K562 (cell line): ENCODE measurements around the gene USP37. TPM values are rescaled to one million over a fixed set of nuclear protein-coding genes. Genes with fewer than 3 reads are reported as not detected.

Experiments used
- ARNT ChIP-seq, 2 experiments: fragments of 450-650 bp; IDR thresholded peaks; 2 replicates each; pipeline ENCODE4 v1.6.1; 2016; ENCODE audit warnings: mild to moderate bottlenecking in 1 of 2
- ATF7 ChIP-seq: fragments of 450-650 bp; IDR thresholded peaks from 2 replicates; pipeline ENCODE4 v1.7.1; 2014; ENCODE audit warnings: mild to moderate bottlenecking, moderate library complexity
- E2F6 ChIP-seq, 2 experiments: IDR thresholded peaks; 2 replicates each; pipeline ENCODE4 v1.6.1; 2011; ENCODE audit warnings: borderline replicate concordance in 1 of 2, control low read depth in 1 of 2, low read depth in 1 of 2, low read length in 1 of 2, mild to moderate bottlenecking in 1 of 2, mixed read lengths in 1 of 2, moderate library complexity in 1 of 2; ENCODE audit not compliant: insufficient read depth in 1 of 2, insufficient read length in 1 of 2, poor library complexity in 1 of 2, severe bottlenecking in 1 of 2; ENCODE audit errors: extremely low read depth in 1 of 2
- EP400 ChIP-seq: fragments of 450-650 bp; IDR thresholded peaks from 2 replicates; pipeline ENCODE4 v1.6.1; 2017; ENCODE audit warnings: antibody characterized with exemption, mild to moderate bottlenecking, moderate library complexity
- MCM7 ChIP-seq, 2 experiments: fragments of 450-650 bp; IDR thresholded peaks; 2 replicates each; pipeline ENCODE4 v1.6.1; 2016 to 2018
- MEIS2 ChIP-seq: fragments of 450-650 bp; IDR thresholded peaks from 2 replicates; pipeline ENCODE4 v1.6.1; 2014; ENCODE audit warnings: mild to moderate bottlenecking; ENCODE audit not compliant: partially characterized antibody
- PHTF2 ChIP-seq: fragments of 250-450 bp; sonication (Bioruptor Pico); IDR thresholded peaks from 2 replicates; pipeline ENCODE4 v1.5.0; 2021; ENCODE audit warnings: mild to moderate bottlenecking
- POLR2B ChIP-seq: fragments of 450-650 bp; IDR thresholded peaks from 2 replicates; pipeline ENCODE4 v1.6.1; 2018; ENCODE audit warnings: low read depth; ENCODE audit not compliant: partially characterized antibody
- TAF1 ChIP-seq: IDR thresholded peaks from 2 replicates; pipeline ENCODE4 v1.6.1; 2011; ENCODE audit warnings: mild to moderate bottlenecking, low read length, moderate library complexity; ENCODE audit not compliant: insufficient read depth, control insufficient read depth, severe bottlenecking; ENCODE audit errors: extremely low read depth
- ZBTB43 ChIP-seq: sonication (generic); formaldehyde crosslinking; IDR thresholded peaks from 2 replicates; pipeline ENCODE4 v1.8.0; 2023; ENCODE audit warnings: mild to moderate bottlenecking, missing genetic modification reagents
- ZNF134 ChIP-seq: fragments of 250-450 bp; sonication (Bioruptor Pico); conservative IDR thresholded peaks from 2 replicates; pipeline ENCODE4 v1.4.0; 2020
- ZNF316 ChIP-seq: fragments of 450-650 bp; IDR thresholded peaks from 2 replicates; pipeline ENCODE4 v1.6.1; 2016
- ZNF395 ChIP-seq: fragments of 200-800 bp; sonication (Bioruptor generic); IDR thresholded peaks from 2 replicates; pipeline ENCODE4 v1.6.1; 2017; ENCODE audit warnings: missing genetic modification characterization, missing compliant biosample characterization
- ZNF785 ChIP-seq: fragments of 250-450 bp; sonication (Bioruptor Pico); IDR thresholded peaks from 2 replicates; pipeline ENCODE4 v1.4.0; 2020; ENCODE audit warnings: mild to moderate bottlenecking
- polyA plus RNA-seq, 8 experiments: library from polyadenylated mRNA; depleted of rRNA in 4 of 8; stranded (reverse) in 5 of 8; unstranded in 3 of 8; fragments of >200 nt; fragmentation: Nextera tagmentation in 2 of 8; fragmentation: Illumina TruSeq in 1 of 8; extraction: Ambion mirVana in 2 of 8; extraction: Trizol in 1 of 8; gene quantifications; 2 replicates each; pipeline versions ENCODE4 v1.2.1 to v1.2.3, GENCODE V29; 2011 to 2014; ENCODE audit warnings: inconsistent platforms in 1 of 8, missing spikeins in 1 of 8
- total RNA-seq, 7 experiments: library from RNA; depleted of rRNA in 6 of 7; stranded (reverse); fragments of >200 nt in 6 of 7; fragmentation: Illumina TruSeq in 2 of 7; extraction: Trizol in 2 of 7; gene quantifications; 2 replicates each; pipeline versions ENCODE4 v1.2.1 to v1.2.3, GENCODE V29; 2011 to 2021; ENCODE audit warnings: low replicate concordance in 1 of 7
- TF ChIP-seq, protein P1 (sequence below): sonication (generic); formaldehyde crosslinking; IDR thresholded peaks from 2 replicates; pipeline ENCODE4 v1.8.1; 2023; ENCODE audit warnings: missing genetic modification reagents, mild to moderate bottlenecking, borderline replicate concordance
- TF ChIP-seq, protein P2 (sequence below): sonication (generic); formaldehyde crosslinking; IDR thresholded peaks from 2 replicates; pipeline ENCODE4 v1.8.1; 2023; ENCODE audit warnings: mild to moderate bottlenecking, missing genetic modification reagents

USP37 gene
- total and polyA plus RNA-seq, 9 of the 15 experiments (the other 6 are each of a cell fraction or from before 2014, with no cell fraction given) = 2.0 to 14.2 (median 8.5) TPM

DNA sequence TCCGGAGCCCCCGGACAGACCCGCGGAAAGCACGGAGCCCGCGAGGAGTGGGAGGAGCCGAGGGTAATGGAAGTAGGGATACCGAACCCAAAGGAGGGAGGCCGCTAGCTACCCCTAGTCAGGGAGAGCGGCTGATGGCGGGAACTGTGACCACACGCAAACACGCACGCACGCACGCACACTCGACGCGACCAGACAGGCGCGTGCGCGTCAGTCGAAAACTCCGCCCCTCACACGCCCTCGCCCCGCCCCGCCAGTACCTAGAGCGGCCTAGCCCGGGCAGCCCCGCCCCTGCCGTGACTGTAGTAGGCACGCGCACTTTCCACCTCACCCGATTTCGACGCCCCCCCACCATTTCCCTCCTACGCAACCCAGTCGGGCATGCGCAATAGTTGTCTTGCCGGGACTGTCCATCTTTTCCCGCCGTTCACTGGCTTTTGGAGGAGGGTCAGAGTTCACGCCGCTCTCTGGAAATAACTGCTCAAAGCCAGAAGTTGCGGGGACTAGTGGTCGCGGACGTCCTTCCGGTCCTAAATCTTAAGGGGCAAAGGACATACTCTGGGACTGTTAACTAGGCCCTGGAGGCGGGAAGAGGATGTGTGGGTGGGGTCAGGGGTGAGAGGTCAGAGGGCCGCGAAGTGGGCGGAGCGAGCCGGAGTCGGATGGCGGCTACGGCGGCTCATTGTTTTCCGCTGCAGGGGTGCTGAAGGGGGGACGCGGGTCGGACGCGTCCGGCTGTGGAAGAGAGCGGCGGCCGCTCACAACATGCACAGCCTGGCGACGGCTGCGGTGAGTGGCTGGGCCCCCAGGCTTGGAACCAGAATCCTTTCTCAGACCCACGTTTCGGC is at the start of gene USP37, which contains the start of gene CNOT9 (continued):
- peak; percentile 8; the same call in 1 of the 2 replicates for TF ChIP-seq ZNF395 (CRISPR knock-in tag)
- no peak for TF ChIP-seq MCM7 (IDR thresholded peaks at IDR 0.05)
- TF ChIP-seq ARNT (IDR thresholded peaks at IDR 0.05) = no peak
- no peak for TF ChIP-seq ZNF134 (CRISPR knock-in tag)
- TF ChIP-seq ZBTB43 = peak; percentile 76; the same call in 1 of the 2 replicates
- TF ChIP-seq PHTF2 = no peak
- peak; percentile 87 for TF ChIP-seq TAF1
- TF ChIP-seq E2F6 (IDR thresholded peaks at IDR 0.05; ENCODE audit: borderline replicate concordance in 1 of 2, extremely low read depth in 1 of 2, insufficient read depth in 1 of 2, insufficient read length in 1 of 2, low read depth in 1 of 2, low read length in 1 of 2, poor library complexity in 1 of 2, severe bottlenecking in 1 of 2) = peak; percentile 99
- TF ChIP-seq ZNF785 = no peak
- peak; percentile 63 for TF ChIP-seq MEIS2
- peak; percentile 90 for TF ChIP-seq EP400
- TF ChIP-seq ATF7 = peak; percentile 64
- TF ChIP-seq ZNF316 = no peak
- TF ChIP-seq, protein P1, sequence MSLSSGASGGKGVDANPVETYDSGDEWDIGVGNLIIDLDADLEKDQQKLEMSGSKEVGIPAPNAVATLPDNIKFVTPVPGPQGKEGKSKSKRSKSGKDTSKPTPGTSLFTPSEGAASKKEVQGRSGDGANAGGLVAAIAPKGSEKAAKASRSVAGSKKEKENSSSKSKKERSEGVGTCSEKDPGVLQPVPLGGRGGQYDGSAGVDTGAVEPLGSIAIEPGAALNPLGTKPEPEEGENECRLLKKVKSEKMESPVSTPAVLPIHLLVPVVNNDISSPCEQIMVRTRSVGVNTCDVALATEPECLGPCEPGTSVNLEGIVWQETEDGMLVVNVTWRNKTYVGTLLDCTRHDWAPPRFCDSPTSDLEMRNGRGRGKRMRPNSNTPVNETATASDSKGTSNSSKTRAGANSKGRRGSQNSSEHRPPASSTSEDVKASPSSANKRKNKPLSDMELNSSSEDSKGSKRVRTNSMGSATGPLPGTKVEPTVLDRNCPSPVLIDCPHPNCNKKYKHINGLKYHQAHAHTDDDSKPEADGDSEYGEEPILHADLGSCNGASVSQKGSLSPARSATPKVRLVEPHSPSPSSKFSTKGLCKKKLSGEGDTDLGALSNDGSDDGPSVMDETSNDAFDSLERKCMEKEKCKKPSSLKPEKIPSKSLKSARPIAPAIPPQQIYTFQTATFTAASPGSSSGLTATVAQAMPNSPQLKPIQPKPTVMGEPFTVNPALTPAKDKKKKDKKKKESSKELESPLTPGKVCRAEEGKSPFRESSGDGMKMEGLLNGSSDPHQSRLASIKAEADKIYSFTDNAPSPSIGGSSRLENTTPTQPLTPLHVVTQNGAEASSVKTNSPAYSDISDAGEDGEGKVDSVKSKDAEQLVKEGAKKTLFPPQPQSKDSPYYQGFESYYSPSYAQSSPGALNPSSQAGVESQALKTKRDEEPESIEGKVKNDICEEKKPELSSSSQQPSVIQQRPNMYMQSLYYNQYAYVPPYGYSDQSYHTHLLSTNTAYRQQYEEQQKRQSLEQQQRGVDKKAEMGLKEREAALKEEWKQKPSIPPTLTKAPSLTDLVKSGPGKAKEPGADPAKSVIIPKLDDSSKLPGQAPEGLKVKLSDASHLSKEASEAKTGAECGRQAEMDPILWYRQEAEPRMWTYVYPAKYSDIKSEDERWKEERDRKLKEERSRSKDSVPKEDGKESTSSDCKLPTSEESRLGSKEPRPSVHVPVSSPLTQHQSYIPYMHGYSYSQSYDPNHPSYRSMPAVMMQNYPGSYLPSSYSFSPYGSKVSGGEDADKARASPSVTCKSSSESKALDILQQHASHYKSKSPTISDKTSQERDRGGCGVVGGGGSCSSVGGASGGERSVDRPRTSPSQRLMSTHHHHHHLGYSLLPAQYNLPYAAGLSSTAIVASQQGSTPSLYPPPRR (CRISPR knock-in tag) = peak; percentile 17; the same call in 1 of the 2 replicates
- TF ChIP-seq POLR2B = peak; percentile 34
- TF ChIP-seq, protein P2, sequence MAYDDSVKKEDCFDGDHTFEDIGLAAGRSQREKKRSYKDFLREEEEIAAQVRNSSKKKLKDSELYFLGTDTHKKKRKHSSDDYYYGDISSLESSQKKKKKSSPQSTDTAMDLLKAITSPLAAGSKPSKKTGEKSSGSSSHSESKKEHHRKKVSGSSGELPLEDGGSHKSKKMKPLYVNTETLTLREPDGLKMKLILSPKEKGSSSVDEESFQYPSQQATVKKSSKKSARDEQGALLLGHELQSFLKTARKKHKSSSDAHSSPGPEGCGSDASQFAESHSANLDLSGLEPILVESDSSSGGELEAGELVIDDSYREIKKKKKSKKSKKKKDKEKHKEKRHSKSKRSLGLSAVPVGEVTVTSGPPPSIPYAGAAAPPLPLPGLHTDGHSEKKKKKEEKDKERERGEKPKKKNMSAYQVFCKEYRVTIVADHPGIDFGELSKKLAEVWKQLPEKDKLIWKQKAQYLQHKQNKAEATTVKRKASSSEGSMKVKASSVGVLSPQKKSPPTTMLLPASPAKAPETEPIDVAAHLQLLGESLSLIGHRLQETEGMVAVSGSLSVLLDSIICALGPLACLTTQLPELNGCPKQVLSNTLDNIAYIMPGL (CRISPR knock-in tag) = no peak
